ENCODE results near the gene IRAK1.

The IRAK1 gene

GRCh38 chrX:154019633-154020528 is at the start of gene IRAK1:
TSS of gene IRAK1 (minus strand) at chrX:154019902. CDS start at chrX:154019812, 90 bp downstream.
- H3K4me3 ChIP-seq (ENCODE audit: low read length) = peak within 1 kb of the TSS; percentile 62
- no peak for TF ChIP-seq CTCF (conservative IDR thresholded peaks at IDR 0.05; ENCODE audit: low read length)
- DNase-seq (ENCODE audit: low read depth) = peak; percentile 51

GRCh38 chrX:154068560-154068959 is 48.9 kb upstream of the IRAK1 start:
- no peak for DNase-seq (ENCODE audit: low read depth)
- TF ChIP-seq CTCF (conservative IDR thresholded peaks at IDR 0.05; ENCODE audit: low read length) = no peak
- H3K4me3 ChIP-seq (ENCODE audit: low read length) = no peak overlapping the region

GRCh38 chrX:154064637-154065435 is 45.1 kb upstream of the IRAK1 start:
- no peak for DNase-seq (ENCODE audit: low read depth)
- no peak for TF ChIP-seq CTCF (conservative IDR thresholded peaks at IDR 0.05; ENCODE audit: low read length)
- H3K4me3 ChIP-seq (ENCODE audit: low read length) = no peak overlapping the region

- no peak for TF ChIP-seq CTCF (conservative IDR thresholded peaks at IDR 0.05; ENCODE audit: low read length)
- H3K4me3 ChIP-seq (ENCODE audit: low read length) = no peak overlapping the region
- no peak for DNase-seq (ENCODE audit: low read depth)
Observed at GRCh38 chrX:154063234-154063633, 43.5 kb upstream of the IRAK1 start.

- no peak for TF ChIP-seq CTCF (conservative IDR thresholded peaks at IDR 0.05; ENCODE audit: low read length)
- H3K4me3 ChIP-seq (ENCODE audit: low read length) = no peak overlapping the region
- DNase-seq (ENCODE audit: low read depth) = no peak
Observed at GRCh38 chrX:154061801-154062200, 42.1 kb upstream of the IRAK1 start.

- peak; percentile 59 for DNase-seq (ENCODE audit: low read depth)
- no peak overlapping the region for H3K4me3 ChIP-seq (ENCODE audit: low read length)
- no peak for TF ChIP-seq CTCF (conservative IDR thresholded peaks at IDR 0.05; ENCODE audit: low read length)
Observed at GRCh38 chrX:154059729-154060245, 40.1 kb upstream of the IRAK1 start.
